ENCODE measurements around the gene AKR1C2. TPM values are rescaled to one million over a fixed set of nuclear protein-coding genes. Genes with fewer than 3 reads are reported as not detected.
"Not testable (repeated sequence)": the region's sequence is repeated elsewhere in the genome, so short reads cannot be mapped to it uniquely, and the experiment has no call there.

AKR1C2 gene
- total and polyA plus RNA-seq, 9 of the 15 experiments (the other 6 are each of a cell fraction or from before 2014, with no cell fraction given): 13.8 to 74.0 (median 30.5) TPM

- TF ChIP-seq THAP7 (CRISPR knock-in tag; IDR thresholded peaks at IDR 0.05): no peak
Measured at GRCh38 chr10:5012595-5012994, 8.9 kb upstream of the AKR1C2 start (continued).

GRCh38 chr10:5011392-5011791 is 7.7 kb upstream of the AKR1C2 start:
- DNase-seq (ENCODE audit: extremely low read depth in 1 of 4, low spot score in 3 of 4); H2AFZ ChIP-seq (ENCODE audit: low read depth, low read length); H3K79me2 ChIP-seq (ENCODE audit: control insufficient read depth, insufficient read depth, low read length); H4K20me1 ChIP-seq (replicated peaks; ENCODE audit: control insufficient read depth, insufficient read depth, low read length); H3K36me3 ChIP-seq (ENCODE audit: control insufficient read depth, insufficient read depth, low read length); ATAC-seq; H3K4me2 ChIP-seq (ENCODE audit: insufficient read depth, low read length); H3K4me3 ChIP-seq; H3K4me1 ChIP-seq (replicated peaks in 1 of 2; ENCODE audit: control insufficient read depth in 2 of 2, insufficient read depth in 2 of 2, low read length in 2 of 2); POLR2A ChIA-PET; H3K27ac ChIP-seq (ENCODE audit: extremely low read depth, low read depth, low read length); BruUV-seq (replicated peaks); in situ Hi-C loops (cut with MboI); CTCF ChIA-PET (ENCODE audit: low intra/inter-chr PET ratio); H3K9me3 ChIP-seq (replicated peaks; ENCODE audit: control insufficient read depth, insufficient read depth, low read depth, low read length); FAIRE-seq; H3K9me1 ChIP-seq (ENCODE audit: control insufficient read depth, insufficient read depth, low read length); H3K9ac ChIP-seq (ENCODE audit: insufficient read depth in 1 of 2, low read depth in 2 of 2, low read length in 2 of 2); intact Hi-C loops (cut with micrococcal nuclease); H3K27me3 ChIP-seq (ENCODE audit: control insufficient read depth in 2 of 2, insufficient read depth in 2 of 2, low read length in 2 of 2): not testable (repeated sequence)
- WGBS (ENCODE audit: insufficient coverage, low coverage, missing lambda C conversion rate): 56% methylated on average over 2 of the region's 2 CpGs

GRCh38 chr10:5010043-5010442 is 6.4 kb upstream of the AKR1C2 start:
- FAIRE-seq; intact Hi-C loops (cut with micrococcal nuclease); BruUV-seq (replicated peaks); H3K4me2 ChIP-seq (ENCODE audit: insufficient read depth, low read length); H3K4me3 ChIP-seq; H3K9ac ChIP-seq (ENCODE audit: insufficient read depth in 1 of 2, low read depth in 2 of 2, low read length in 2 of 2); CTCF ChIA-PET (ENCODE audit: low intra/inter-chr PET ratio); H3K4me1 ChIP-seq (replicated peaks in 1 of 2; ENCODE audit: control insufficient read depth in 2 of 2, insufficient read depth in 2 of 2, low read length in 2 of 2); in situ Hi-C loops (cut with MboI); H3K36me3 ChIP-seq (ENCODE audit: control insufficient read depth, insufficient read depth, low read length); H3K9me3 ChIP-seq (replicated peaks; ENCODE audit: control insufficient read depth, insufficient read depth, low read depth, low read length); H3K79me2 ChIP-seq (ENCODE audit: control insufficient read depth, insufficient read depth, low read length); H3K27ac ChIP-seq (ENCODE audit: extremely low read depth, low read depth, low read length); H3K9me1 ChIP-seq (ENCODE audit: control insufficient read depth, insufficient read depth, low read length); H4K20me1 ChIP-seq (replicated peaks; ENCODE audit: control insufficient read depth, insufficient read depth, low read length); POLR2A ChIA-PET; DNase-seq (ENCODE audit: extremely low read depth in 1 of 4, low spot score in 3 of 4); H3K27me3 ChIP-seq (ENCODE audit: control insufficient read depth in 2 of 2, insufficient read depth in 2 of 2, low read length in 2 of 2); H2AFZ ChIP-seq (ENCODE audit: low read depth, low read length): not testable (repeated sequence)
- 56% methylated on average over 4 of the region's 7 CpGs for WGBS (ENCODE audit: insufficient coverage, low coverage, missing lambda C conversion rate)
- ATAC-seq: peak; percentile 45

Data from K562 (cell line).